Type B pancreatic cell (in vitro differentiated cells): ENCODE data around the gene ANXA7. TPM values are rescaled to one million over a fixed set of nuclear protein-coding genes. Genes with fewer than 3 reads are reported as not detected.

Experiments used
- DNase-seq: peaks from one replicate; pipeline ENCODE4 v3.0.0; 2021; ENCODE audit warnings: mixed read lengths; ENCODE audit not compliant: unreplicated experiment; ENCODE audit errors: extremely low spot score
- H3K27ac Mint-ChIP-seq: 2 replicates; pipeline ENCODE4 v1.8.0; 2021; ENCODE audit warnings: mild to moderate bottlenecking, mixed read lengths
- H3K27me3 Mint-ChIP-seq: 2 replicates; pipeline ENCODE4 v1.8.0; 2021; ENCODE audit warnings: mixed read lengths
- H3K36me3 Mint-ChIP-seq: 2 replicates; pipeline ENCODE4 v1.8.0; 2021; ENCODE audit warnings: mixed read lengths
- H3K4me1 Mint-ChIP-seq: one replicate; pipeline ENCODE4 v1.8.0; 2021; ENCODE audit warnings: mixed read lengths; ENCODE audit not compliant: unreplicated experiment
- H3K4me3 Mint-ChIP-seq: 2 replicates; pipeline ENCODE4 v1.8.0; 2021; ENCODE audit warnings: mild to moderate bottlenecking, mixed read lengths
- H3K9me3 Mint-ChIP-seq: 2 replicates; pipeline ENCODE4 v1.8.0; 2021; ENCODE audit warnings: mixed read lengths
- CTCF ChIP-seq: fragments of 200-600 bp; sonication (generic); conservative IDR thresholded peaks from 2 replicates; pipeline ENCODE4 v1.5.0; 2021; ENCODE audit warnings: antibody characterized with exemption, mild to moderate bottlenecking
- total RNA-seq: library from RNA; stranded (reverse); gene quantifications from 2 replicates; pipeline ENCODE4 v1.2.1, GENCODE V29; 2021; ENCODE audit warnings: low replicate concordance

ANXA7 gene
- total RNA-seq, 1 donor from 2014 or later, result 60.6 TPM

- H3K9me3 Mint-ChIP-seq, result no peaks in the 10 kb centered on the region
- H3K36me3 Mint-ChIP-seq, result peaks cover 7% of the 10 kb centered on the region
- no peak for TF ChIP-seq CTCF
- no peak overlapping the region for H3K27ac Mint-ChIP-seq
- peaks cover 20% of the 10 kb centered on the region for H3K4me1 Mint-ChIP-seq
- H3K27me3 Mint-ChIP-seq, result no peaks in the 10 kb centered on the region
- no peak for DNase-seq
- no peak overlapping the region for H3K4me3 Mint-ChIP-seq
These were observed 5.8 kb downstream of the ANXA7 start for GRCh38 chr10:73408061-73408460.

- H3K9me3 Mint-ChIP-seq, result no peaks in the 10 kb centered on the region
- no peak overlapping the region for H3K27ac Mint-ChIP-seq
- H3K27me3 Mint-ChIP-seq, result no peaks in the 10 kb centered on the region
- peaks cover 7% of the 10 kb centered on the region for H3K36me3 Mint-ChIP-seq
- TF ChIP-seq CTCF, result no peak
- peaks cover 15% of the 10 kb centered on the region for H3K4me1 Mint-ChIP-seq
- no peak overlapping the region for H3K4me3 Mint-ChIP-seq
- no peak for DNase-seq
These were observed 6.4 kb downstream of the ANXA7 start for GRCh38 chr10:73407495-73407894.

GRCh38 chr10:73406846-73407245 is 7.0 kb downstream of the ANXA7 start:
- H3K4me1 Mint-ChIP-seq, result peaks cover 15% of the 10 kb centered on the region
- peaks cover 7% of the 10 kb centered on the region for H3K36me3 Mint-ChIP-seq
- no peak for TF ChIP-seq CTCF
- no peak overlapping the region for H3K4me3 Mint-ChIP-seq
- DNase-seq, result no peak
- H3K27ac Mint-ChIP-seq, result no peak overlapping the region
- H3K9me3 Mint-ChIP-seq, result no peaks in the 10 kb centered on the region
- no peaks in the 10 kb centered on the region for H3K27me3 Mint-ChIP-seq

- TF ChIP-seq CTCF, result no peak
- no peaks in the 10 kb centered on the region for H3K27me3 Mint-ChIP-seq
- no peak overlapping the region for H3K4me3 Mint-ChIP-seq
- H3K4me1 Mint-ChIP-seq, result peaks cover 15% of the 10 kb centered on the region
- no peak overlapping the region for H3K27ac Mint-ChIP-seq
- no peak for DNase-seq
- H3K36me3 Mint-ChIP-seq, result peaks cover 7% of the 10 kb centered on the region
- no peaks in the 10 kb centered on the region for H3K9me3 Mint-ChIP-seq
These were observed 8.3 kb downstream of the ANXA7 start for GRCh38 chr10:73405556-73405955.

- no peak overlapping the region for H3K27ac Mint-ChIP-seq
- DNase-seq, result no peak
- H3K4me1 Mint-ChIP-seq, result peaks cover 15% of the 10 kb centered on the region
- H3K36me3 Mint-ChIP-seq, result peaks cover 4% of the 10 kb centered on the region
- no peak overlapping the region for H3K4me3 Mint-ChIP-seq
- H3K27me3 Mint-ChIP-seq, result no peaks in the 10 kb centered on the region
- H3K9me3 Mint-ChIP-seq, result no peaks in the 10 kb centered on the region
- TF ChIP-seq CTCF, result no peak
These were observed 9.2 kb downstream of the ANXA7 start for GRCh38 chr10:73404690-73405089.

- Mint-ChIP-seq H3K36me3 (peaks cover 11% of the 10 kb centered on the region), H3K4me3 (no peak overlapping the region), H3K9me3 (no peaks in the 10 kb centered on the region)
These were observed 12.2 kb downstream of the ANXA7 start for GRCh38 chr10:73401636-73402035.

More at GRCh38 chr10:73401636-73402035, 12.2 kb downstream of the ANXA7 start:
- Mint-ChIP-seq H3K27me3 (no peaks in the 10 kb centered on the region), H3K4me1 (peaks cover 4% of the 10 kb centered on the region), H3K27ac (no peak overlapping the region)
- DNase-seq, result no peak
- TF ChIP-seq CTCF, result no peak
